DND-41 (cell line): Measurements from ENCODE around the gene NXN.
"Not testable (repeated sequence)": the region's sequence is repeated elsewhere in the genome, so short reads cannot be mapped to it uniquely, and the experiment has no call there.

Source experiments
- ATAC-seq: fragments of 200-7000 bp; cut with Tn5 transposase; 3 replicates; pipeline ENCODE4 v1.9.1; 2021; ENCODE audit warnings: low read depth; ENCODE audit not compliant: insufficient read depth
- DNase-seq: peaks from one replicate; pipeline ENCODE4 v3.0.0-alpha.2; 2020
- H2AFZ ChIP-seq: 2 replicates; pipeline ENCODE4 v1.6.0; 2012; ENCODE audit warnings: low read depth, low read length
- H3K27ac ChIP-seq: 2 replicates; pipeline ENCODE4 v1.5.1; 2012; ENCODE audit warnings: low read length, inconsistent platforms
- H3K27me3 ChIP-seq: fragments of 200-600 bp; sonication (generic); 2 replicates; pipeline ENCODE4 v1.6.0; 2012; ENCODE audit warnings: low read length, mild to moderate bottlenecking, inconsistent platforms; ENCODE audit not compliant: insufficient read depth, poor library complexity
- H3K36me3 ChIP-seq: 2 replicates; pipeline ENCODE4 v1.5.1; 2012; ENCODE audit warnings: low read length, inconsistent platforms; ENCODE audit not compliant: insufficient read depth
- H3K4me1 ChIP-seq: 2 replicates; pipeline ENCODE4 v1.5.1; 2012; ENCODE audit warnings: mild to moderate bottlenecking, low read length; ENCODE audit not compliant: insufficient read depth
- H3K4me2 ChIP-seq: 2 replicates; pipeline ENCODE4 v1.6.0; 2012; ENCODE audit warnings: mild to moderate bottlenecking, moderate library complexity, low read length, inconsistent platforms; ENCODE audit not compliant: insufficient read depth
- H3K4me3 ChIP-seq, 2 experiments: fragments of 200-600 bp in 1 of 2; shearing (Covaris generic) in 1 of 2; 2 replicates each; pipeline ENCODE4 v1.5.1; 2012 to 2016; ENCODE audit warnings: inconsistent platforms in 2 of 2, low read length in 2 of 2, mild to moderate bottlenecking in 2 of 2, low read depth in 1 of 2, moderate library complexity in 1 of 2
- H3K79me2 ChIP-seq: 2 replicates; pipeline ENCODE4 v1.6.0; 2012; ENCODE audit warnings: low read length, inconsistent platforms; ENCODE audit not compliant: insufficient read depth
- H3K9ac ChIP-seq: 2 replicates; pipeline ENCODE4 v1.6.0; 2012; ENCODE audit warnings: low read depth, mild to moderate bottlenecking, inconsistent platforms, low read length, moderate library complexity
- H3K9me3 ChIP-seq: 2 replicates; pipeline ENCODE4 v1.5.1; 2012; ENCODE audit warnings: low read length, moderate library complexity, mild to moderate bottlenecking, inconsistent platforms; ENCODE audit not compliant: insufficient read depth, severe bottlenecking
- H4K20me1 ChIP-seq: 2 replicates; pipeline ENCODE4 v1.6.0; 2012; ENCODE audit warnings: low read length; ENCODE audit not compliant: insufficient read depth
- CTCF ChIP-seq: IDR thresholded peaks from 2 replicates; pipeline ENCODE4 v1.5.1; 2012; ENCODE audit warnings: borderline replicate concordance, low read length, moderate library complexity, mild to moderate bottlenecking; ENCODE audit not compliant: poor library complexity, severe bottlenecking; ENCODE audit errors: extremely low read depth
- EZH2 ChIP-seq: IDR thresholded peaks from 3 replicates; pipeline ENCODE4 v1.6.1; 2012; ENCODE audit warnings: borderline replicate concordance, low read depth, mild to moderate bottlenecking, moderate library complexity, low read length, inconsistent platforms; ENCODE audit not compliant: severe bottlenecking

NXN gene

GRCh38 chr17:841313-841712 lies 138.3 kb downstream of the NXN start:
- H3K79me2 ChIP-seq: no peaks in the 10 kb centered on the region
- no peak for TF ChIP-seq EZH2
- TF ChIP-seq CTCF: no peak
- no peaks in the 10 kb centered on the region for H3K9me3 ChIP-seq

GRCh38 chr17:838486-838885 lies 141.1 kb downstream of the NXN start:
- Histone ChIP-seq H3K27ac (no peak overlapping the region), H3K4me1 (no peaks in the 10 kb centered on the region), H3K79me2 (no peaks in the 10 kb centered on the region), H4K20me1 (no peaks in the 10 kb centered on the region), H3K4me3 (no peak overlapping the region), H3K9me3 (no peaks in the 10 kb centered on the region), H3K4me2 (no peak overlapping the region), H3K27me3 (no peaks in the 10 kb centered on the region), H2AFZ (no peak overlapping the region), H3K9ac (no peak overlapping the region), H3K36me3 (no peaks in the 10 kb centered on the region)
- no peak for DNase-seq
- TF ChIP-seq EZH2 (no peak), CTCF (no peak)
- ATAC-seq: no peak

More at GRCh38 chr17:841313-841712, 138.3 kb downstream of the NXN start:
- Histone ChIP-seq H3K4me3 (no peak overlapping the region), H3K27me3 (peaks cover 4% of the 10 kb centered on the region), H4K20me1 (no peaks in the 10 kb centered on the region), H3K27ac (no peak overlapping the region), H2AFZ (no peak overlapping the region), H3K36me3 (no peaks in the 10 kb centered on the region), H3K9ac (no peak overlapping the region), H3K4me1 (no peaks in the 10 kb centered on the region), H3K4me2 (no peak overlapping the region)
- DNase-seq (no peak), ATAC-seq (no peak)

- Histone ChIP-seq H4K20me1 (no peaks in the 10 kb centered on the region), H3K27ac (no peak overlapping the region), H3K4me3 (no peak overlapping the region), H3K79me2 (no peaks in the 10 kb centered on the region), H3K9ac (no peak overlapping the region), H3K9me3 (no peaks in the 10 kb centered on the region), H3K4me2 (no peak overlapping the region), H2AFZ (no peak overlapping the region), H3K4me1 (no peaks in the 10 kb centered on the region), H3K36me3 (no peaks in the 10 kb centered on the region), H3K27me3 (no peaks in the 10 kb centered on the region)
- TF ChIP-seq CTCF: no peak
- TF ChIP-seq EZH2: no peak
- DNase-seq (no peak), ATAC-seq (no peak)
Observed at GRCh38 chr17:836151-836550, 143.4 kb downstream of the NXN start.

- not testable (repeated sequence) for H3K4me3 ChIP-seq, H2AFZ ChIP-seq, H3K9ac ChIP-seq
Observed at GRCh38 chr17:835721-836120, 143.9 kb downstream of the NXN start.

More at GRCh38 chr17:835721-836120, 143.9 kb downstream of the NXN start:
- H3K27ac ChIP-seq, H3K36me3 ChIP-seq, H4K20me1 ChIP-seq, H3K4me1 ChIP-seq, ATAC-seq, H3K79me2 ChIP-seq, DNase-seq, H3K4me2 ChIP-seq, H3K27me3 ChIP-seq, H3K9me3 ChIP-seq: not testable (repeated sequence)
